Immature natural killer cell (primary cell): Measurements from ENCODE around the gene CACYBP. TPM values are rescaled to one million over a fixed set of nuclear protein-coding genes. Genes with fewer than 3 reads are reported as not detected.
A peak's percentile ranks its signal among the peaks of the same experiment; 100 is the strongest.

Experiments used
- DNase-seq, 3 donors: peaks; one replicate each; pipeline ENCODE4 v3.0.0; 2022; ENCODE audit warnings: mixed read lengths in 1 of 3
- H3K27ac Mint-ChIP-seq, 6 donors: one replicate each; pipeline ENCODE4 v1.8.0; 2020; ENCODE audit warnings: mixed read lengths in 6 of 6, mild to moderate bottlenecking in 5 of 6, inconsistent platforms in 4 of 6, moderate library complexity in 3 of 6
- H3K27me3 Mint-ChIP-seq, 3 donors: one replicate each; pipeline ENCODE4 v1.8.0; 2020 to 2021; ENCODE audit warnings: low read depth in 3 of 3, mild to moderate bottlenecking in 3 of 3, mixed read lengths in 3 of 3, moderate library complexity in 3 of 3, inconsistent platforms in 1 of 3
- H3K36me3 Mint-ChIP-seq, 3 donors: one replicate each; pipeline ENCODE4 v1.8.0; 2020; ENCODE audit warnings: mixed read lengths in 3 of 3, inconsistent platforms in 2 of 3, mild to moderate bottlenecking in 2 of 3
- H3K4me1 Mint-ChIP-seq, 2 donors: one replicate each; pipeline ENCODE4 v1.8.0; 2020; ENCODE audit warnings: inconsistent platforms in 2 of 2, mild to moderate bottlenecking in 2 of 2, mixed read lengths in 2 of 2, moderate library complexity in 1 of 2
- H3K4me3 Mint-ChIP-seq, 5 donors: one replicate each; pipeline ENCODE4 v1.8.0; 2020; ENCODE audit warnings: mild to moderate bottlenecking in 5 of 5, mixed read lengths in 5 of 5, inconsistent platforms in 3 of 5, moderate library complexity in 3 of 5
- H3K9me3 Mint-ChIP-seq, 6 donors: one replicate each; pipeline ENCODE4 v1.8.0; 2020; ENCODE audit warnings: mild to moderate bottlenecking in 6 of 6, mixed read lengths in 6 of 6, inconsistent platforms in 4 of 6, moderate library complexity in 3 of 6
- polyA plus RNA-seq, 3 donors: library from polyadenylated mRNA; unstranded; fragments of 300-500 nt; fragmentation: Illumina TruSeq; gene quantifications; one replicate each; pipeline ENCODE4 v1.2.3, GENCODE V29; 2021

The CACYBP gene
- polyA plus RNA-seq, 3 donors from 2014 or later, result 131 to 160 (median 135) TPM

DNA sequence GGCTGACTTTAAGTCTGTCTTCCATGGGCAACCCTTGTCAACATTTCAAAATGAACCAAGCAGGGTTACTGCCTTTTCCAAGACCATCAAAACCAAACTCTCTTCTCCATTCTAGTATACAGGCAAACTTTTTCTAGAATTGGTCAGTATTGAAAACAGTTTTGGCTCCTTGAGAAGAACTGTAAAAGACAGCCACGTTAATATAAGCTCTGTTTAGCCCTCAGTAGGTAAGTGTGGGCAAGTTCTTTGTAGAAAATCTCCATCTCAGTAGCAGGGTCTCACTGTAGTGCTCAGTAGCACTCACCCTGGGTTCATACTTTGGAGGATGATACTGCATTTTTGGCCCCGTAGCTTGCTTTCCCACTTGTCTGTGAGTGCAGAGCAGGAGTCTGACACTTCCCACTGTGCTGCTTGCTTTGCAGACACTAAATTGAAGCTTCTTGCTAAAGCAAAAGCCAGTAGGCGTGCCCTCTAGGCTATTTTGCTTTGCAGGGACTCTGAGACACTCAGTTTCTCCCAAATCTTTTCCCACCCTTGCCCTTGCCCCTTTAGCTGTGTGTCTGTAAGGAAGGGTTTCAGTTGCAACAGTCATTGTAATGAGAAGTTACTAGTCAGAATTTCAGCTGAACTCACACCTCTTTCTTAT, 34.3 kb upstream of the CACYBP start:
- DNase-seq, result peak; percentile 35 to 46 (median 38)

GRCh38 chr1:174966008-174966572, 33.7 kb upstream of the CACYBP start:
- Mint-ChIP-seq H3K36me3 (no peaks in the 10 kb centered on the region), H3K27me3 (peaks cover 13 to 26% (median 20%) of the 10 kb centered on the region in 3 donors), H3K27ac (peak overlapping the region; percentile 91 to 99 (median 96)), H3K4me1 (peaks cover 75 to 78% of the 10 kb centered on the region in 2 donors), H3K9me3 (no peaks in the 10 kb centered on the region), H3K4me3 (peak overlapping the region; percentile 78 to 91 (median 79))
- DNase-seq, result no peak

More for the DNA sequence above, 34.3 kb upstream of the CACYBP start:
- no peaks in the 10 kb centered on the region for H3K36me3 Mint-ChIP-seq
- no peaks in the 10 kb centered on the region for H3K9me3 Mint-ChIP-seq
- peaks cover 13 to 26% (median 20%) of the 10 kb centered on the region in 3 donors for H3K27me3 Mint-ChIP-seq
- peaks cover 72 to 73% of the 10 kb centered on the region in 2 donors for H3K4me1 Mint-ChIP-seq
- H3K4me3 Mint-ChIP-seq, result peak overlapping the region; percentile 78 to 91 (median 79)
- H3K27ac Mint-ChIP-seq, result peak overlapping the region; percentile 91 to 99 (median 96)

- peaks cover 3 to 6% (median 3%) of the 10 kb centered on the region in 3 donors for H3K36me3 Mint-ChIP-seq
- peak; percentile 43 to 51 (median 51) for DNase-seq
- peaks cover 13 to 26% (median 20%) of the 10 kb centered on the region in 3 donors for H3K27me3 Mint-ChIP-seq
- peak overlapping the region; percentile 91 to 99 (median 96) for H3K27ac Mint-ChIP-seq
- peak overlapping the region; percentile 78 to 88 (median 83) for H3K4me3 Mint-ChIP-seq
- peaks cover 90 to 95% of the 10 kb centered on the region in 2 donors for H3K4me1 Mint-ChIP-seq
- H3K9me3 Mint-ChIP-seq, result no peaks in the 10 kb centered on the region
These were observed 31.7 kb upstream of the CACYBP start for GRCh38 chr1:174967845-174968705.

- Mint-ChIP-seq H3K4me1 (peaks cover 85 to 93% of the 10 kb centered on the region in 2 donors), H3K27ac (peak overlapping the region; percentile 91 to 99 (median 96)), H3K4me3 (peak overlapping the region; percentile 78 to 88 (median 83)), H3K27me3 (peaks cover 15 to 26% (median 20%) of the 10 kb centered on the region in 3 donors), H3K36me3 (peaks cover 7 to 10% (median 7%) of the 10 kb centered on the region in 3 donors), H3K9me3 (no peaks in the 10 kb centered on the region)
- DNase-seq, result peak; percentile 78 to 81 (median 79)
These were observed 30.9 kb upstream of the CACYBP start for GRCh38 chr1:174968750-174969244.

DNA sequence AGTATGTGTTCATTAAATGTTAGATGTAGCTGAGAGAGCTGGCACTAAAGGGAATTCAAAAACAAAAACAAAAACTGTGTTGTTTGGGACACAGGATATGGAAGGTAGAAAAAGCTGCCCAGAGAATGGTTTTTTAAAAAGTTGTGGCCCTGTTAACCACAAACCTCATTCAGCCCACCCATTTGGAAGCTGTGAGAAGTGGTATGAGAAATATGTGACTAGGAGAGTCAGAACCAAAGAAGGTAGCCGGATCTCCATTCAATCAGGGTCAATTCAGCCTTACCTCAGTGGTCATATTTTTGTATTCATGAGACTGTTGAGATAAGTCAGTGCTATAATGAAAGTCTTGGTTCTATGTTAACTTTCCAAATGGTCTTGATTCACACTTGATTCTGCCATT, 29.8 kb upstream of the CACYBP start:
- peak; percentile 68 to 74 (median 73) for DNase-seq
- no peaks in the 10 kb centered on the region for H3K9me3 Mint-ChIP-seq

GRCh38 chr1:174971466-174971865, 28.3 kb upstream of the CACYBP start:
- DNase-seq, result no peak
- Mint-ChIP-seq H3K9me3 (no peaks in the 10 kb centered on the region), H3K36me3 (peaks cover 26 to 29% (median 29%) of the 10 kb centered on the region in 3 donors), H3K4me1 (peaks cover 75 to 89% of the 10 kb centered on the region in 2 donors), H3K27me3 (peaks cover 10 to 21% (median 20%) of the 10 kb centered on the region in 3 donors), H3K4me3 (peak overlapping the region; percentile 35 to 79 (median 68)), H3K27ac (peak overlapping the region; percentile 80 to 92 (median 88))

More for the DNA sequence above, 29.8 kb upstream of the CACYBP start:
- H3K4me3 Mint-ChIP-seq, result peak overlapping the region; percentile 78 to 88 (median 83)
- peak overlapping the region; percentile 91 to 99 (median 96) for H3K27ac Mint-ChIP-seq
- H3K27me3 Mint-ChIP-seq, result peaks cover 13 to 21% (median 20%) of the 10 kb centered on the region in 3 donors
- H3K36me3 Mint-ChIP-seq, result peaks cover 14 to 18% (median 16%) of the 10 kb centered on the region in 3 donors
- H3K4me1 Mint-ChIP-seq, result peaks cover 80 to 91% of the 10 kb centered on the region in 2 donors

- Mint-ChIP-seq H3K9me3 (no peaks in the 10 kb centered on the region), H3K4me3 (peak overlapping the region; percentile 55 to 79 (median 68)), H3K27me3 (peaks cover 10 to 21% (median 20%) of the 10 kb centered on the region in 3 donors), H3K27ac (peak overlapping the region; percentile 5 to 92 (median 88)), H3K4me1 (peaks cover 72 to 89% of the 10 kb centered on the region in 2 donors), H3K36me3 (peaks cover 26 to 34% (median 33%) of the 10 kb centered on the region in 3 donors)
- no peak for DNase-seq
These were observed 27.8 kb upstream of the CACYBP start for GRCh38 chr1:174971902-174972301.

GRCh38 chr1:174974711-174975119, 25.0 kb upstream of the CACYBP start:
- H3K4me1 Mint-ChIP-seq, result peaks cover 48 to 79% of the 10 kb centered on the region in 2 donors
- H3K27me3 Mint-ChIP-seq, result peaks cover 5 to 7% (median 5%) of the 10 kb centered on the region in 3 donors
- peak overlapping the region in 5 of 6 donors; percentile 11 to 80 (median 51) for H3K27ac Mint-ChIP-seq
- H3K36me3 Mint-ChIP-seq, result peaks cover 30 to 46% (median 35%) of the 10 kb centered on the region in 3 donors
- no peak for DNase-seq
- H3K9me3 Mint-ChIP-seq, result no peaks in the 10 kb centered on the region
- H3K4me3 Mint-ChIP-seq, result no peak overlapping the region

DNA sequence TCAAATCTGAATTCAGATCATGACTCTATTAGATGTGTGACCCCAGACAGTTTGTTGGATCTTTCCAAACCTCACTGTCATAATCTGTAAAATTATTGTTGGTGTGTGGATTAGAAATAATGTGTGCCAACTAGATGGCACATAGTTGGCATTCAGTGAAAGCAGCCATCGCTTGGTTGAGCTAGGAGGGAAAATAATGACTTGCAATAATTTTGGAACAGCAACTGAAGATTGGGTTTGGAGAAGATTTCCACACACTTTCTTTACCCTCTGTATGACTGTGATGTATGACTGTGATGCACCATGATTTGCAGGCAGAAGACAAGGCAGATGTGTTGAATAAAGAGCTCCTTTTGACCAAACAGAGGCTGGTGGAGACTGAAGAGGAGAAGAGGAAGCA, 24.0 kb upstream of the CACYBP start:
- no peak for DNase-seq
- Mint-ChIP-seq H3K36me3 (peaks cover 36 to 53% (median 40%) of the 10 kb centered on the region in 3 donors), H3K27ac (peak overlapping the region in 4 of 6 donors; percentile 25 to 65 (median 55)), H3K4me3 (no peak overlapping the region), H3K27me3 (peaks cover 0 to 3% (median 1%) of the 10 kb centered on the region in 3 donors), H3K4me1 (peaks cover 38 to 74% of the 10 kb centered on the region in 2 donors), H3K9me3 (no peaks in the 10 kb centered on the region)

DNA sequence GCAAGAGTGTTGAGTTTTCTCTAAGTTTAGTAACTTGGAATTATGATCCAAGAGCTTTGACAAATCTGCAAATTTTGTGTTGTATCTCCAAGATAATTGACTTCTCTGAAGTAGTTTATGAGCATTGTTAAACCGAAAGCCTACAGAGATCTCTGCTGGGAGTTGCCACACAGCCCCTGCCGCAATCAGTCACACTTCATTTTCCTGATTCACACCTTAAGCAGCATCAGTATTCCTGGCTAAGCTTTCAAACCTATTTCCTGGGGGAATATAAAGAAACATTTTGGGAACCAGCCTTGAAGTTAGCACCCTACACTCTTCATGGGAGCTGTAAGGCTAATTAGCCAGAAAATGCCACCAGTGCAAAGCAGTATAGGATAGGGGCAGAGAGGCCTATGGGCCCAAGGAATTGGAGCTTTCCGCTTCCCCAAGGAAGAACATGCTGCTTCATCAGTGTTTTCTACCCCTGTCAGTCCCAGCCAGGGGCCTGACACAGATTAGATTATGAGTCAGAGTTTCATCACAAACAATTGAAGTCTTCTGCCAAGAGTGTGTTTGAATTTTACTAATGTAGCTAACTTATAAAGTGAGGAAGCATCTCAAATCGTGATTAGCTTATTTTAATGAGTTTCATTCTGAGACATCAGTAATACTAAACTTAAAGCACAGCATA, 23.2 kb upstream of the CACYBP start:
- H3K27ac Mint-ChIP-seq, result peak overlapping the region in 4 of 6 donors; percentile 14 to 74 (median 56)
- H3K9me3 Mint-ChIP-seq, result no peaks in the 10 kb centered on the region
- no peak for DNase-seq
- peaks cover 36 to 71% of the 10 kb centered on the region in 2 donors for H3K4me1 Mint-ChIP-seq
- peaks cover 40 to 57% (median 42%) of the 10 kb centered on the region in 3 donors for H3K36me3 Mint-ChIP-seq
- H3K27me3 Mint-ChIP-seq, result peaks cover 0 to 3% (median 1%) of the 10 kb centered on the region in 3 donors
- H3K4me3 Mint-ChIP-seq, result no peak overlapping the region

GRCh38 chr1:174982971-174983689, 16.6 kb upstream of the CACYBP start:
- peak overlapping the region in 5 of 6 donors; percentile 38 to 76 (median 51) for H3K27ac Mint-ChIP-seq
- DNase-seq, result peak; percentile 58 to 67 (median 61)
- no peak overlapping the region for H3K4me3 Mint-ChIP-seq
- H3K27me3 Mint-ChIP-seq, result peaks cover 1 to 5% (median 3%) of the 10 kb centered on the region in 3 donors
- peaks cover 16 to 42% (median 37%) of the 10 kb centered on the region in 3 donors for H3K36me3 Mint-ChIP-seq
- peaks cover 22 to 48% of the 10 kb centered on the region in 2 donors for H3K4me1 Mint-ChIP-seq
- H3K9me3 Mint-ChIP-seq, result no peaks in the 10 kb centered on the region

DNA sequence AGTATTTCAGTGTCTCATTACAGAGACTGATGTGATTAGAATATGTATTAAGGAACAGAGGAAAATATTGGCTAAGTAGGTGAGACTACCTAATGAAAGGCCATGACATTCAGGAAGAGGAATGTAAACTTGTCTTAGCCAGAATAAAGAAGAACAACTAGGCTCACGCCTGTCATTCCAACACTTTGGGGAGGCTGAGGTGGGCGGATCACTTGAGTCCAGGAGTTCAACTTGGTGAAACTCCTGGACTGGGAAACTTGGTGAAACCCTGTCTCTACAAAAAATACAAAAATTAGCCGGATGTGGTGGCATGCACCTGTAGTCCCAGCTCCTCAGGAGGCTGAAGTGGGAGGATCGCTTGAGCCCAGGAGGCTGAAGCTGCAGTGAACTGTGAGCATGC, 14.8 kb upstream of the CACYBP start:
- Mint-ChIP-seq H3K27me3 (peaks cover 1 to 4% (median 3%) of the 10 kb centered on the region in 3 donors), H3K9me3 (no peaks in the 10 kb centered on the region), H3K4me1 (peaks cover 38 to 63% of the 10 kb centered on the region in 2 donors), H3K27ac (peak overlapping the region in 5 of 6 donors; percentile 1 to 56 (median 23)), H3K36me3 (peaks cover 16 to 42% (median 35%) of the 10 kb centered on the region in 3 donors), H3K4me3 (no peak overlapping the region)
- DNase-seq, result no peak
